Gastrocnemius medialis (tissue), 4 donors: ENCODE results near the gene CERCAM.

Experiments
- POLR2A ChIP-seq, 2 donors: fragments of 450-650 bp; IDR thresholded peaks; one replicate each; pipeline ENCODE4 v1.6.1; 2017; ENCODE audit warnings: antibody characterized with exemption in 2 of 2, mild to moderate bottlenecking in 2 of 2, moderate library complexity in 2 of 2
- TF ChIP-seq, protein P1 (sequence below), 5 experiments: fragments of 450-650 bp in 3 of 5; fragments of 200-600 bp in 2 of 5; sonication (generic) in 2 of 5; IDR thresholded peaks in 4 of 5; conservative IDR thresholded peaks in 1 of 5; 1 replicate in 4 of 5; 2 replicates in 1 of 5; pipeline ENCODE4 v1.5.1; 2016 to 2019; ENCODE audit warnings: antibody characterized with exemption in 5 of 5, mild to moderate bottlenecking in 3 of 5, moderate library complexity in 3 of 5

GRCh38 chr9:128448746-128449145 lies 28.1 kb downstream of the CERCAM start:
- no peak for TF ChIP-seq POLR2A (IDR thresholded peaks at IDR 0.05)
- TF ChIP-seq, protein P1, sequence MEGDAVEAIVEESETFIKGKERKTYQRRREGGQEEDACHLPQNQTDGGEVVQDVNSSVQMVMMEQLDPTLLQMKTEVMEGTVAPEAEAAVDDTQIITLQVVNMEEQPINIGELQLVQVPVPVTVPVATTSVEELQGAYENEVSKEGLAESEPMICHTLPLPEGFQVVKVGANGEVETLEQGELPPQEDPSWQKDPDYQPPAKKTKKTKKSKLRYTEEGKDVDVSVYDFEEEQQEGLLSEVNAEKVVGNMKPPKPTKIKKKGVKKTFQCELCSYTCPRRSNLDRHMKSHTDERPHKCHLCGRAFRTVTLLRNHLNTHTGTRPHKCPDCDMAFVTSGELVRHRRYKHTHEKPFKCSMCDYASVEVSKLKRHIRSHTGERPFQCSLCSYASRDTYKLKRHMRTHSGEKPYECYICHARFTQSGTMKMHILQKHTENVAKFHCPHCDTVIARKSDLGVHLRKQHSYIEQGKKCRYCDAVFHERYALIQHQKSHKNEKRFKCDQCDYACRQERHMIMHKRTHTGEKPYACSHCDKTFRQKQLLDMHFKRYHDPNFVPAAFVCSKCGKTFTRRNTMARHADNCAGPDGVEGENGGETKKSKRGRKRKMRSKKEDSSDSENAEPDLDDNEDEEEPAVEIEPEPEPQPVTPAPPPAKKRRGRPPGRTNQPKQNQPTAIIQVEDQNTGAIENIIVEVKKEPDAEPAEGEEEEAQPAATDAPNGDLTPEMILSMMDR (IDR thresholded peaks at IDR 0.05 in 4 of 5, conservative IDR thresholded peaks at IDR 0.05 in 1 of 5): no peak
